Measurements from ENCODE around the gene HELZ2.

DNA sequence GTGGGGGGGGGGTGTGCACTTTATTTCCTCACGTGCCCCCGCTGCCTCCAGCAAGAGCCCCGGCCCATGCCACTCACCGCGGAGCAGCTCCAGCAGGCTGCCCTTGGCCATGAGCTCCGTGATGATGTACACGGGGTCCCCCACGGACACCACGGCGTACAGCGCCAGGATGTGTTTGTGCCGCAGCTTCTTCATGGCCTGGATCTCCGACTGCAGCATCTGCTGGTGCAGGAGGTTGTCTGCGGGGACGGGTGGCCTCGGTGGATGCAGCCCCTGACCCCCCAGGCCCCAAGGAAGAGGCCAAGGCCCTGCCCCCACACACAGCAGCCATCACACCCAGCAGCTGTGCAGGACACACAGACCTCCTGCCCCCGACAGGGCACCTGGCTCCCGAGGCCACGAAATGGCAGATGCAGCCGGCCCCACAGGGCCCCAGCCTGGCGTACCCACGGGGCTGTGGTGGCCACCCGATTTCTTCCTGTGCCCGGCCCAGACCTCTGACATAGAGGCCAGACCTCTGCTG is 41.5 kb downstream of the HELZ2 start:
- TF ChIP-seq, protein P1, sequence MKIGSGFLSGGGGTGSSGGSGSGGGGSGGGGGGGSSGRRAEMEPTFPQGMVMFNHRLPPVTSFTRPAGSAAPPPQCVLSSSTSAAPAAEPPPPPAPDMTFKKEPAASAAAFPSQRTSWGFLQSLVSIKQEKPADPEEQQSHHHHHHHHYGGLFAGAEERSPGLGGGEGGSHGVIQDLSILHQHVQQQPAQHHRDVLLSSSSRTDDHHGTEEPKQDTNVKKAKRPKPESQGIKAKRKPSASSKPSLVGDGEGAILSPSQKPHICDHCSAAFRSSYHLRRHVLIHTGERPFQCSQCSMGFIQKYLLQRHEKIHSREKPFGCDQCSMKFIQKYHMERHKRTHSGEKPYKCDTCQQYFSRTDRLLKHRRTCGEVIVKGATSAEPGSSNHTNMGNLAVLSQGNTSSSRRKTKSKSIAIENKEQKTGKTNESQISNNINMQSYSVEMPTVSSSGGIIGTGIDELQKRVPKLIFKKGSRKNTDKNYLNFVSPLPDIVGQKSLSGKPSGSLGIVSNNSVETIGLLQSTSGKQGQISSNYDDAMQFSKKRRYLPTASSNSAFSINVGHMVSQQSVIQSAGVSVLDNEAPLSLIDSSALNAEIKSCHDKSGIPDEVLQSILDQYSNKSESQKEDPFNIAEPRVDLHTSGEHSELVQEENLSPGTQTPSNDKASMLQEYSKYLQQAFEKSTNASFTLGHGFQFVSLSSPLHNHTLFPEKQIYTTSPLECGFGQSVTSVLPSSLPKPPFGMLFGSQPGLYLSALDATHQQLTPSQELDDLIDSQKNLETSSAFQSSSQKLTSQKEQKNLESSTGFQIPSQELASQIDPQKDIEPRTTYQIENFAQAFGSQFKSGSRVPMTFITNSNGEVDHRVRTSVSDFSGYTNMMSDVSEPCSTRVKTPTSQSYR (CRISPR knock-in tag; IDR thresholded peaks at IDR 0.05): no peak
- TF ChIP-seq GABPB1 (CRISPR knock-in tag; IDR thresholded peaks at IDR 0.05) (no peak), TCF7 (CRISPR knock-in tag; IDR thresholded peaks at IDR 0.05; ENCODE audit: low read depth) (no peak), TP53 (CRISPR knock-in tag; IDR thresholded peaks at IDR 0.05) (no peak), NR3C1 (CRISPR knock-in tag; conservative IDR thresholded peaks at IDR 0.05; ENCODE audit: low read depth) (no peak), SOX15 (CRISPR knock-in tag; IDR thresholded peaks at IDR 0.05) (no peak), OVOL2 (CRISPR knock-in tag; IDR thresholded peaks at IDR 0.05; ENCODE audit: borderline replicate concordance) (no peak), SP1 (CRISPR knock-in tag; conservative IDR thresholded peaks at IDR 0.05) (no peak)
- TF ChIP-seq, protein P2, sequence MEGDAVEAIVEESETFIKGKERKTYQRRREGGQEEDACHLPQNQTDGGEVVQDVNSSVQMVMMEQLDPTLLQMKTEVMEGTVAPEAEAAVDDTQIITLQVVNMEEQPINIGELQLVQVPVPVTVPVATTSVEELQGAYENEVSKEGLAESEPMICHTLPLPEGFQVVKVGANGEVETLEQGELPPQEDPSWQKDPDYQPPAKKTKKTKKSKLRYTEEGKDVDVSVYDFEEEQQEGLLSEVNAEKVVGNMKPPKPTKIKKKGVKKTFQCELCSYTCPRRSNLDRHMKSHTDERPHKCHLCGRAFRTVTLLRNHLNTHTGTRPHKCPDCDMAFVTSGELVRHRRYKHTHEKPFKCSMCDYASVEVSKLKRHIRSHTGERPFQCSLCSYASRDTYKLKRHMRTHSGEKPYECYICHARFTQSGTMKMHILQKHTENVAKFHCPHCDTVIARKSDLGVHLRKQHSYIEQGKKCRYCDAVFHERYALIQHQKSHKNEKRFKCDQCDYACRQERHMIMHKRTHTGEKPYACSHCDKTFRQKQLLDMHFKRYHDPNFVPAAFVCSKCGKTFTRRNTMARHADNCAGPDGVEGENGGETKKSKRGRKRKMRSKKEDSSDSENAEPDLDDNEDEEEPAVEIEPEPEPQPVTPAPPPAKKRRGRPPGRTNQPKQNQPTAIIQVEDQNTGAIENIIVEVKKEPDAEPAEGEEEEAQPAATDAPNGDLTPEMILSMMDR (IDR thresholded peaks at IDR 0.05): no peak
- TF ChIP-seq, protein P3, sequence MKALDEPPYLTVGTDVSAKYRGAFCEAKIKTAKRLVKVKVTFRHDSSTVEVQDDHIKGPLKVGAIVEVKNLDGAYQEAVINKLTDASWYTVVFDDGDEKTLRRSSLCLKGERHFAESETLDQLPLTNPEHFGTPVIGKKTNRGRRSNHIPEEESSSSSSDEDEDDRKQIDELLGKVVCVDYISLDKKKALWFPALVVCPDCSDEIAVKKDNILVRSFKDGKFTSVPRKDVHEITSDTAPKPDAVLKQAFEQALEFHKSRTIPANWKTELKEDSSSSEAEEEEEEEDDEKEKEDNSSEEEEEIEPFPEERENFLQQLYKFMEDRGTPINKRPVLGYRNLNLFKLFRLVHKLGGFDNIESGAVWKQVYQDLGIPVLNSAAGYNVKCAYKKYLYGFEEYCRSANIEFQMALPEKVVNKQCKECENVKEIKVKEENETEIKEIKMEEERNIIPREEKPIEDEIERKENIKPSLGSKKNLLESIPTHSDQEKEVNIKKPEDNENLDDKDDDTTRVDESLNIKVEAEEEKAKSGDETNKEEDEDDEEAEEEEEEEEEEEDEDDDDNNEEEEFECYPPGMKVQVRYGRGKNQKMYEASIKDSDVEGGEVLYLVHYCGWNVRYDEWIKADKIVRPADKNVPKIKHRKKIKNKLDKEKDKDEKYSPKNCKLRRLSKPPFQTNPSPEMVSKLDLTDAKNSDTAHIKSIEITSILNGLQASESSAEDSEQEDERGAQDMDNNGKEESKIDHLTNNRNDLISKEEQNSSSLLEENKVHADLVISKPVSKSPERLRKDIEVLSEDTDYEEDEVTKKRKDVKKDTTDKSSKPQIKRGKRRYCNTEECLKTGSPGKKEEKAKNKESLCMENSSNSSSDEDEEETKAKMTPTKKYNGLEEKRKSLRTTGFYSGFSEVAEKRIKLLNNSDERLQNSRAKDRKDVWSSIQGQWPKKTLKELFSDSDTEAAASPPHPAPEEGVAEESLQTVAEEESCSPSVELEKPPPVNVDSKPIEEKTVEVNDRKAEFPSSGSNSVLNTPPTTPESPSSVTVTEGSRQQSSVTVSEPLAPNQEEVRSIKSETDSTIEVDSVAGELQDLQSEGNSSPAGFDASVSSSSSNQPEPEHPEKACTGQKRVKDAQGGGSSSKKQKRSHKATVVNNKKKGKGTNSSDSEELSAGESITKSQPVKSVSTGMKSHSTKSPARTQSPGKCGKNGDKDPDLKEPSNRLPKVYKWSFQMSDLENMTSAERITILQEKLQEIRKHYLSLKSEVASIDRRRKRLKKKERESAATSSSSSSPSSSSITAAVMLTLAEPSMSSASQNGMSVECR (CRISPR knock-in tag; IDR thresholded peaks at IDR 0.05; ENCODE audit: borderline replicate concordance): no peak
- TF ChIP-seq, protein P4, sequence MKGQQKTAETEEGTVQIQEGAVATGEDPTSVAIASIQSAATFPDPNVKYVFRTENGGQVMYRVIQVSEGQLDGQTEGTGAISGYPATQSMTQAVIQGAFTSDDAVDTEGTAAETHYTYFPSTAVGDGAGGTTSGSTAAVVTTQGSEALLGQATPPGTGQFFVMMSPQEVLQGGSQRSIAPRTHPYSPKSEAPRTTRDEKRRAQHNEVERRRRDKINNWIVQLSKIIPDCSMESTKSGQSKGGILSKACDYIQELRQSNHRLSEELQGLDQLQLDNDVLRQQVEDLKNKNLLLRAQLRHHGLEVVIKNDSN (CRISPR knock-in tag; IDR thresholded peaks at IDR 0.05): no peak
- TF ChIP-seq, protein P5, sequence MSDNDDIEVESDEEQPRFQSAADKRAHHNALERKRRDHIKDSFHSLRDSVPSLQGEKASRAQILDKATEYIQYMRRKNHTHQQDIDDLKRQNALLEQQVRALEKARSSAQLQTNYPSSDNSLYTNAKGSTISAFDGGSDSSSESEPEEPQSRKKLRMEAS (CRISPR knock-in tag; IDR thresholded peaks at IDR 0.05): no peak
